ENCODE results near the gene ADAM17.

The ADAM17 gene

GRCh38 chr2:9465170-9465569 lies 90.5 kb downstream of the ADAM17 start:
- no peak for FAIRE-seq

- FAIRE-seq = no peak
Measured at GRCh38 chr2:9463698-9464034, 92.0 kb downstream of the ADAM17 start.

- FAIRE-seq = no peak
Measured at GRCh38 chr2:9462886-9463697, 92.5 kb downstream of the ADAM17 start.

- FAIRE-seq = no peak
Measured at GRCh38 chr2:9462313-9462712, 93.3 kb downstream of the ADAM17 start.

- FAIRE-seq = no peak
Measured at GRCh38 chr2:9461079-9461478, 94.6 kb downstream of the ADAM17 start.

GRCh38 chr2:9460441-9461017 lies 95.1 kb downstream of the ADAM17 start:
- FAIRE-seq = no peak

- no peak for FAIRE-seq
Measured at GRCh38 chr2:9451231-9451630, 104.4 kb downstream of the ADAM17 start.

- no peak for FAIRE-seq
Measured at GRCh38 chr2:9445089-9445488, 110.5 kb downstream of the ADAM17 start.

- no peak for FAIRE-seq
Measured at GRCh38 chr2:9443526-9443925, 112.1 kb downstream of the ADAM17 start.

GRCh38 chr2:9441556-9441955 lies 114.1 kb downstream of the ADAM17 start:
- no peak for FAIRE-seq

GRCh38 chr2:9440058-9440727 lies 115.4 kb downstream of the ADAM17 start:
- peak; percentile 3 for FAIRE-seq

GRCh38 chr2:9439536-9439935 lies 116.1 kb downstream of the ADAM17 start:
- FAIRE-seq = no peak
